Cerebellar cortex (tissue), 1 donor: ENCODE measurements around the gene RXRB.

Source experiments
- DNase-seq: peaks from one replicate; pipeline ENCODE4 v3.0.0-alpha.2; 2015; ENCODE audit warnings: low spot score

Gene RXRB

GRCh38 chr6:33197431-33198048 lies 2.9 kb downstream of the RXRB start:
- peak; percentile 84 for DNase-seq

GRCh38 chr6:33195304-33196165 lies 4.9 kb downstream of the RXRB start:
- no peak for DNase-seq

GRCh38 chr6:33194431-33194979 lies 6.0 kb downstream of the RXRB start:
- no peak for DNase-seq

GRCh38 chr6:33193619-33194018 lies 6.8 kb downstream of the RXRB start:
- DNase-seq = no peak

GRCh38 chr6:33192671-33193602 lies 7.5 kb downstream of the RXRB start:
- no peak for DNase-seq

GRCh38 chr6:33192105-33192646 lies 8.3 kb downstream of the RXRB start, which contains the start of gene COL11A2:
TSS of gene COL11A2 (minus strand) at chr6:33192467. CDS start at chr6:33192240, 227 bp downstream.
- no peak for DNase-seq

GRCh38 chr6:33191383-33192104 lies 8.9 kb downstream of the RXRB start:
- no peak for DNase-seq

- DNase-seq = no peak
Observed at GRCh38 chr6:33190504-33191107, 9.9 kb downstream of the RXRB start.

- no peak for DNase-seq
Observed at GRCh38 chr6:33189625-33190448, 10.6 kb downstream of the RXRB start.

GRCh38 chr6:33189164-33189563 lies 11.3 kb downstream of the RXRB start:
- DNase-seq = no peak

GRCh38 chr6:33187809-33188208 lies 12.7 kb downstream of the RXRB start:
- DNase-seq = no peak

GRCh38 chr6:33185654-33186187 lies 14.7 kb downstream of the RXRB start:
- DNase-seq = no peak

GRCh38 chr6:33185190-33185589 lies 15.3 kb downstream of the RXRB start:
- DNase-seq = no peak

GRCh38 chr6:33183071-33183683 lies 17.3 kb downstream of the RXRB start:
- DNase-seq = no peak

- no peak for DNase-seq
Observed at GRCh38 chr6:33181141-33181540, 19.3 kb downstream of the RXRB start.

- DNase-seq = no peak
Observed at GRCh38 chr6:33178755-33179475, 21.6 kb downstream of the RXRB start.

GRCh38 chr6:33177552-33178446 lies 22.7 kb downstream of the RXRB start:
- DNase-seq = no peak
